HG03521 (cell line): Measurements from ENCODE around the gene TGFB1.
"Not testable (repeated sequence)": the region's sequence is repeated elsewhere in the genome, so short reads cannot be mapped to it uniquely, and the experiment has no call there.

Experiments used
- ATAC-seq: cut with Tn5 transposase; IDR thresholded peaks from one replicate; pipeline ENCODE4 v1.9.1; 2021; ENCODE audit warnings: mild to moderate bottlenecking, moderate library complexity; ENCODE audit not compliant: unreplicated experiment

TGFB1 gene

GRCh38 chr19:41304706-41305483 lies 48.8 kb downstream of the TGFB1 start:
- no peak for ATAC-seq

GRCh38 chr19:41303954-41304353 lies 49.8 kb downstream of the TGFB1 start:
- ATAC-seq, result no peak

GRCh38 chr19:41302624-41303351 lies 50.9 kb downstream of the TGFB1 start:
- no peak for ATAC-seq

- no peak for ATAC-seq
These were observed 53.2 kb downstream of the TGFB1 start for GRCh38 chr19:41300555-41300954.

- ATAC-seq, result no peak
These were observed 54.0 kb downstream of the TGFB1 start for GRCh38 chr19:41299755-41300089.

GRCh38 chr19:41299046-41299754 lies 54.5 kb downstream of the TGFB1 start:
- ATAC-seq, result no peak

GRCh38 chr19:41298348-41298964 lies 55.3 kb downstream of the TGFB1 start:
- ATAC-seq, result no peak

- ATAC-seq, result peak; percentile 77
These were observed 55.9 kb downstream of the TGFB1 start for GRCh38 chr19:41297628-41298347.

- ATAC-seq, result no peak
These were observed 57.3 kb downstream of the TGFB1 start for GRCh38 chr19:41296433-41296871.

- ATAC-seq, result no peak
These were observed 58.2 kb downstream of the TGFB1 start for GRCh38 chr19:41295499-41295898.

GRCh38 chr19:41294393-41294792 lies 59.3 kb downstream of the TGFB1 start:
- ATAC-seq, result no peak

GRCh38 chr19:41289814-41290213 lies 63.9 kb downstream of the TGFB1 start:
- ATAC-seq, result not testable (repeated sequence)

GRCh38 chr19:41288673-41289530 lies 64.8 kb downstream of the TGFB1 start:
- no peak for ATAC-seq
